GM23248 (cell line): ENCODE measurements around the gene MYO9A. TPM values are rescaled to one million over a fixed set of nuclear protein-coding genes. Genes with fewer than 3 reads are reported as not detected.
"Not testable (repeated sequence)": the region's sequence is repeated elsewhere in the genome, so short reads cannot be mapped to it uniquely, and the experiment has no call there.

Experiments used
- DNase-seq: peaks from one replicate; pipeline ENCODE4 v3.0.0-alpha.2; 2015
- H2AFZ ChIP-seq: fragments of 200-600 bp; sonication (generic); 2 replicates; pipeline ENCODE4 v1.6.1; 2016; ENCODE audit warnings: antibody characterized with exemption
- H3F3A ChIP-seq: fragments of 200-600 bp; sonication (generic); 2 replicates; pipeline ENCODE4 v1.6.1; 2016; ENCODE audit warnings: mild to moderate bottlenecking, antibody characterized with exemption, mixed run types; ENCODE audit not compliant: insufficient read depth
- H3K27ac ChIP-seq: fragments of 200-600 bp; sonication (generic); 2 replicates; pipeline ENCODE4 v1.5.1; 2016; ENCODE audit warnings: mild to moderate bottlenecking
- H3K27me3 ChIP-seq: fragments of 200-600 bp; sonication (generic); replicated peaks from 2 replicates; pipeline ENCODE4 v1.6.1; 2016; ENCODE audit warnings: mild to moderate bottlenecking; ENCODE audit not compliant: insufficient read depth
- H3K36me3 ChIP-seq: fragments of 200-600 bp; sonication (generic); 2 replicates; pipeline ENCODE4 v1.6.1; 2016; ENCODE audit warnings: low read depth, mild to moderate bottlenecking
- H3K4me1 ChIP-seq: fragments of 200-600 bp; sonication (generic); 2 replicates; pipeline ENCODE4 v1.6.1; 2016; ENCODE audit warnings: mild to moderate bottlenecking; ENCODE audit not compliant: insufficient read depth
- H3K4me2 ChIP-seq: fragments of 200-600 bp; sonication (generic); one replicate; pipeline ENCODE4 v1.6.1; 2016; ENCODE audit warnings: mild to moderate bottlenecking; ENCODE audit not compliant: unreplicated experiment
- H3K4me3 ChIP-seq: fragments of 200-600 bp; sonication (generic); 2 replicates; pipeline ENCODE4 v1.5.1; 2016; ENCODE audit warnings: mild to moderate bottlenecking
- H3K79me2 ChIP-seq: fragments of 200-600 bp; sonication (generic); 2 replicates; pipeline ENCODE4 v1.6.1; 2016; ENCODE audit warnings: mild to moderate bottlenecking; ENCODE audit not compliant: insufficient read depth
- H3K9ac ChIP-seq: fragments of 200-600 bp; sonication (generic); 2 replicates; pipeline ENCODE4 v1.6.1; 2016; ENCODE audit warnings: mild to moderate bottlenecking
- H3K9me2 ChIP-seq: fragments of 200-600 bp; sonication (generic); 2 replicates; pipeline ENCODE4 v1.6.1; 2016; ENCODE audit warnings: mixed run types, mild to moderate bottlenecking, moderate library complexity; ENCODE audit not compliant: insufficient read depth
- H3K9me3 ChIP-seq: fragments of 200-600 bp; sonication (generic); one replicate; pipeline ENCODE4 v1.6.1; 2017; ENCODE audit warnings: low read depth
- H4K20me1 ChIP-seq: fragments of 200-600 bp; sonication (generic); 2 replicates; pipeline ENCODE4 v1.6.0; 2016; ENCODE audit not compliant: insufficient read depth
- EZH2 ChIP-seq: fragments of 200-600 bp; sonication (generic); IDR thresholded peaks from 2 replicates; pipeline ENCODE4 v1.6.1; 2018; ENCODE audit warnings: antibody characterized with exemption, mild to moderate bottlenecking; ENCODE audit not compliant: insufficient read depth, poor library complexity, severe bottlenecking
- EZH2phosphoT487 ChIP-seq: fragments of 200-600 bp; sonication (generic); IDR thresholded peaks from 2 replicates; pipeline ENCODE4 v1.6.1; 2018; ENCODE audit warnings: antibody characterized with exemption, moderate library complexity, mild to moderate bottlenecking, low read depth; ENCODE audit not compliant: insufficient read depth
- WGBS, 2 experiments: methylation state at CpG; one replicate each; pipeline ENCODE4 v1.1.6; 2015 to 2017; ENCODE audit warnings: low lambda C conversion rate in 2 of 2, low coverage in 1 of 2; ENCODE audit errors: missing lambda C conversion rate in 2 of 2; 5-methylcytosine and 5-hydroxymethylcytosine counted together
- in situ Hi-C: fragments of 300-500 bp; cut with MboI; formaldehyde crosslinking; loops from 2 replicates; pipeline ENCODE4 v1.15.0; 2020
- polyA plus RNA-seq: library from polyadenylated mRNA; unstranded; fragments of >200 nt; fragmentation: Nextera tagmentation; extraction: Ambion mirVana; gene quantifications from 2 replicates; pipeline ENCODE4 v1.2.1, GENCODE V29; 2016
- total RNA-seq: library from RNA; depleted of rRNA; stranded (reverse); fragments of >200 nt; shearing (Covaris generic); gene quantifications from 2 replicates; pipeline ENCODE4 v1.2.3, GENCODE V29; 2014

The MYO9A gene
- total and polyA plus RNA-seq, 2 experiments from 2014 or later: 10.6 to 20.4 TPM

DNA sequence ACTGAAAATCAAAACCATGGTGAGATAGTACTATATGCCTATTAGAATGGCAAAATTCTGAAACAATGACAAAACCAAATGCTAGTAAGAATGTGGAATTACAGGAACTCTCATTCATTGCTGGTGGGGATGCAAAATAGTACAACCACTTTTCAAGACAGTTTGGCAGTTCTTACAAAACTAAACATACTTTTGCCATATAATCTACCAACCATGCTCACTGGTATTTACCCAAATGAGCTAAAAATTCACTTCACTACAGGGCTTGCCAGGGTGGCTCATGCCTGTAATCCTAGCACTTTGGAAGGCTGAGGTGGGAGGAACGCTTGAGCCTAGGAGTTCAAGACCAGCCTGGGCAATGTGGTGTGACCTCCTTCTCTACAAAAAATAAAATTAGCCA is 40.0 kb downstream of the MYO9A start:
- H3K4me2 ChIP-seq: no peak overlapping the region
- no peak overlapping the region for H3K9ac ChIP-seq
- H3K36me3 ChIP-seq: no peaks in the 10 kb centered on the region
- no peak overlapping the region for H2AFZ ChIP-seq
- H3K4me1 ChIP-seq: no peaks in the 10 kb centered on the region; the same call in 1 of the 2 replicates
- H3K4me3 ChIP-seq: no peak overlapping the region
- H3K27me3 ChIP-seq: no peaks in the 10 kb centered on the region
- 95 to 96% methylated on average over 1 of the region's 1 CpG for WGBS, 2 experiments
- no peaks in the 10 kb centered on the region for H3K9me2 ChIP-seq
- H4K20me1 ChIP-seq: no peaks in the 10 kb centered on the region; the same call in 1 of the 2 replicates
- in situ Hi-C loops: no loop called here
- no peaks in the 10 kb centered on the region for H3K9me3 ChIP-seq
- no peak overlapping the region for H3K27ac ChIP-seq
- H3K79me2 ChIP-seq: peaks cover 67% of the 10 kb centered on the region
- DNase-seq: no peak
- no peak for TF ChIP-seq EZH2
- no peak for TF ChIP-seq EZH2phosphoT487
- peaks cover 5% of the 10 kb centered on the region; the same call in 1 of the 2 replicates for H3F3A ChIP-seq

DNA sequence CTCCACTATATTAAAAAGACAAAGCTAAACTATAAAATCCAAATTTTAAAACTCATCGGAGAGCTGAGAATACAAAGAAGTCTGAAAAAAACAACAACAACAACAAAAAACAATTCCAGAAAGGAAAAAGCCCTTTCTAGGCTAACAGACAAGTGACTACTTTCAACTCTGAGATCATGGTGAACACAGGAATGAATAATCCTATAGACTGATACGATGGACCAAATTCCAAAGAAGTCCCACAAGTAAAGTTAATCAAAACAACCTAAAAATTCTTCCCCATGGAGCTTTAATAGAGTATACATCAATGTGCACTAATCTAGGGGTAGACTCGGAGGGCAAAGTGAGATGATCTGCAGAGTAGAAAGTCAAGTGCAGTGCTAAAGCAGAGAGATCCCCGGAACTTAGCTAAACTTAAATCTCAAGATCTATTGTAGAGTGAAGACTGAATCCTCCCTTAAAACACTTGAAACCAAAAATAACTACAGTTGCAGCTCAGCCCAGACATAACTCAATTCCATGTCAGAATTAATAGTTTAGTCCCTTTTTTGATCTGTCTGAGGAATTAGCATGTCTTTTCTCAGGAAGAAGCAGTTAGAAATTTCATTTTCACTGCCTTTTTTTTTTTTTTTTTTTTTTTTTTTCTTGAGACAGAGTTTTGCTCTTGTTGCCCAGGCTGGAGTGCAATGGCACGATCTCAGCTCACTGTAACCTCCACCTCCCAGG is 43.5 kb downstream of the MYO9A start:
- no peak overlapping the region for H3K4me3 ChIP-seq
- no peaks in the 10 kb centered on the region for H3K27me3 ChIP-seq
- no peaks in the 10 kb centered on the region for H3K9me2 ChIP-seq
- 77 to 78% methylated on average over 5 of the region's 5 CpGs for WGBS, 2 experiments
- H4K20me1 ChIP-seq: no peaks in the 10 kb centered on the region; the same call in none of the 2 replicates
- H3K27ac ChIP-seq: no peak overlapping the region
- H3K4me1 ChIP-seq: peaks cover 9% of the 10 kb centered on the region
- H3K4me2 ChIP-seq: no peak overlapping the region
- H3F3A ChIP-seq: peaks cover 5% of the 10 kb centered on the region
- H3K36me3 ChIP-seq: no peaks in the 10 kb centered on the region
- peaks cover 92% of the 10 kb centered on the region for H3K79me2 ChIP-seq
- no peak for DNase-seq
- H2AFZ ChIP-seq: no peak overlapping the region
- in situ Hi-C loops: no loop called here
- no peak for TF ChIP-seq EZH2phosphoT487
- TF ChIP-seq EZH2: no peak
- no peaks in the 10 kb centered on the region for H3K9me3 ChIP-seq
- no peak overlapping the region for H3K9ac ChIP-seq

DNA sequence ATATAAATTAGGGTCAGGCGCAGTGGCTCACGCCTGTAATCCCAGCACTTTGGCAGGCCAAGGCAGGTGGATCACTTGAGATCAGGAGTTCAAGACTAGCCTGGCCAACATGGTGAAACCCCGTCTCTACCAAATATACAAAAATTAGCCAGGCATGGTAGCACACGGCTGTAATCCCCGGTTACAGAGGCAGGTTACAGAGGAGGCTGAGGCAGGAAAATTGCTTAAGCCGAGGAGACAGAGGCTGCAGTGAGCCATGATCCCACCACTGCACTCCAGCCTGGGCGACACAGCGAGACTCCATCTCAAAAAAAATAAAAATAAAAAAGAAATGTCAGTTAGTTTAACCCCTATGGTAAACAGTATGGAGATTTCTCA is 46.5 kb downstream of the MYO9A start:
- H3K4me3 ChIP-seq, H3K27ac ChIP-seq, in situ Hi-C loops, H3K4me2 ChIP-seq, H2AFZ ChIP-seq, H3K36me3 ChIP-seq, H3F3A ChIP-seq, H3K4me1 ChIP-seq, H3K9me2 ChIP-seq, DNase-seq, H4K20me1 ChIP-seq, H3K9ac ChIP-seq, H3K27me3 ChIP-seq, H3K9me3 ChIP-seq: not testable (repeated sequence)
- H3K79me2 ChIP-seq: peaks cover 95% of the 10 kb centered on the region
- 90 to 92% methylated on average over 8 of the region's 8 CpGs for WGBS, 2 experiments

DNA sequence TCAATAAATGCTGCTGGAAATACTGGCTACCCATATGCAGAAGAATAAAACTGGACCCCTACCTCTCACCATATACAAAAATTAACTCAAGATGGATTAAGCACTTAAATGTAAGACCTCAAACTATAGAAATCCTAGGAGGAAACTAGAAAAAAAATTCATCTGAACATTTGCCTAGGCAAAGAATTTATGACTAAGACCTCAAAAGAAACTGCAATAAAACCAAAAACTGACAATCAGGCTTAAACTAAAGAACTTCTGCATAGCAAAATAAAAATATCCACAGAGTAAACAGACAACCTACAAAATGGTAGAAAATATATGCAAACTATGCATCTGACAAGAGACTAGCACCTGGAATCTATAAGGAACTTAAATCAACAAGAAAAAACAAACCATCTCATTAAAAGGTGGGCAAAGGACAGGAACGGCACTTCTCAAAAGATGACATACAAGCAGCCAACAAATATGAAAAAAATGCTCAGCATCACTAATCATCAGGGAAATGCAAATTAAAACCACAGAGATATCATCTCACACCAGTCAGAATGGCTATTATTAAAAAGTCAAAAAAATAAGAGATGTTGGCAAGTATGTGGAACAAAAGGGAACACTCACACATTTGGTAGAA is 47.0 kb downstream of the MYO9A start:
- H3K9me2 ChIP-seq: no peaks in the 10 kb centered on the region
- H3F3A ChIP-seq: peaks cover 5% of the 10 kb centered on the region
- no peak overlapping the region for H3K4me3 ChIP-seq
- H3K27me3 ChIP-seq: no peaks in the 10 kb centered on the region
- TF ChIP-seq EZH2 (no peak), EZH2phosphoT487 (no peak)
- peaks cover 9% of the 10 kb centered on the region for H3K4me1 ChIP-seq
- no peaks in the 10 kb centered on the region; the same call in none of the 2 replicates for H4K20me1 ChIP-seq
- DNase-seq: no peak
- H3K27ac ChIP-seq: no peak overlapping the region
- no peaks in the 10 kb centered on the region for H3K9me3 ChIP-seq
- WGBS, 2 experiments: 21 to 35% methylated on average over 1 of the region's 1 CpG
- in situ Hi-C loops: no loop called here
- H3K79me2 ChIP-seq: peaks cover 95% of the 10 kb centered on the region
- H3K36me3 ChIP-seq: no peaks in the 10 kb centered on the region
- H3K4me2 ChIP-seq: no peak overlapping the region
- H3K9ac ChIP-seq: no peak overlapping the region
- H2AFZ ChIP-seq: no peak overlapping the region
